H9 (cell line): ENCODE measurements around the gene PRADC1. TPM values are rescaled to one million over a fixed set of nuclear protein-coding genes. Genes with fewer than 3 reads are reported as not detected.

Experiments used
- DNase-seq: peaks from one replicate; pipeline ENCODE4 v3.0.0-alpha.2; 2017
- H2AFZ ChIP-seq: one replicate; pipeline ENCODE4 v1.6.1; 2013; ENCODE audit warnings: mild to moderate bottlenecking, low read length, control low read depth, moderate library complexity
- H2AK5ac ChIP-seq: 2 replicates; pipeline ENCODE4 v1.6.1; 2013; ENCODE audit warnings: low read length, control low read depth, mixed read lengths; ENCODE audit not compliant: insufficient read length
- H2BK120ac ChIP-seq: one replicate; pipeline ENCODE4 v1.6.1; 2013; ENCODE audit warnings: low read depth, mild to moderate bottlenecking, low read length, control low read depth, inconsistent platforms; ENCODE audit not compliant: poor library complexity, severe bottlenecking
- H2BK12ac ChIP-seq: 2 replicates; pipeline ENCODE4 v1.6.1; 2013; ENCODE audit warnings: low read length, control low read depth, mixed read lengths, low read depth; ENCODE audit not compliant: insufficient read length
- H2BK15ac ChIP-seq: 2 replicates; pipeline ENCODE4 v1.6.1; 2013; ENCODE audit warnings: low read depth, low read length, control low read depth
- H2BK20ac ChIP-seq: one replicate; pipeline ENCODE4 v1.6.1; 2013; ENCODE audit warnings: low read depth, mild to moderate bottlenecking, low read length, control low read depth, inconsistent platforms; ENCODE audit not compliant: poor library complexity, severe bottlenecking
- H2BK5ac ChIP-seq: 2 replicates; pipeline ENCODE4 v1.6.1; 2013; ENCODE audit warnings: low read length, control low read depth, mixed read lengths; ENCODE audit not compliant: insufficient read length
- H3K14ac ChIP-seq: 2 replicates; pipeline ENCODE4 v1.6.1; 2013; ENCODE audit warnings: low read length, control low read depth; ENCODE audit not compliant: insufficient read depth
- H3K18ac ChIP-seq: 2 replicates; pipeline ENCODE4 v1.6.1; 2013; ENCODE audit warnings: low read depth, mild to moderate bottlenecking, mixed read lengths, low read length, control low read depth; ENCODE audit not compliant: insufficient read length
- H3K23ac ChIP-seq: 2 replicates; pipeline ENCODE4 v1.6.1; 2013; ENCODE audit warnings: low read length, control low read depth, mixed read lengths, low read depth; ENCODE audit not compliant: insufficient read length
- H3K23me2 ChIP-seq: 2 replicates; pipeline ENCODE4 v1.6.1; 2013; ENCODE audit warnings: low read depth, mild to moderate bottlenecking, mixed read lengths, low read length, control low read depth; ENCODE audit not compliant: insufficient read length, poor library complexity, severe bottlenecking
- H3K27ac ChIP-seq: 2 replicates; pipeline ENCODE4 v1.5.1; 2013; ENCODE audit warnings: low read length, control low read depth, mixed read lengths, low read depth; ENCODE audit not compliant: insufficient read length
- H3K27me3 ChIP-seq: 2 replicates; pipeline ENCODE4 v1.6.1; 2013; ENCODE audit warnings: low read length, control low read depth, inconsistent platforms; ENCODE audit not compliant: insufficient read depth
- H3K4ac ChIP-seq: 2 replicates; pipeline ENCODE4 v1.6.1; 2013; ENCODE audit warnings: low read depth, mild to moderate bottlenecking, control low read depth, inconsistent platforms, low read length, moderate library complexity
- H3K4me1 ChIP-seq: 2 replicates; pipeline ENCODE4 v1.6.1; 2013; ENCODE audit warnings: low read length, control low read depth, inconsistent platforms; ENCODE audit not compliant: insufficient read depth
- H3K4me2 ChIP-seq: 2 replicates; pipeline ENCODE4 v1.6.1; 2013; ENCODE audit warnings: low read length, control low read depth, mixed read lengths; ENCODE audit not compliant: insufficient read length, insufficient read depth
- H3K56ac ChIP-seq: 2 replicates; pipeline ENCODE4 v1.6.1; 2013; ENCODE audit warnings: low read depth, mild to moderate bottlenecking, mixed read lengths, low read length, control low read depth; ENCODE audit not compliant: insufficient read length
- H3K79me1 ChIP-seq: 2 replicates; pipeline ENCODE4 v1.6.1; 2013; ENCODE audit warnings: low read depth, mild to moderate bottlenecking, moderate library complexity, low read length, control low read depth, inconsistent platforms; ENCODE audit not compliant: insufficient read depth, poor library complexity, severe bottlenecking
- H3K79me2 ChIP-seq: 2 replicates; pipeline ENCODE4 v1.6.1; 2013; ENCODE audit warnings: low read length, control low read depth, inconsistent platforms; ENCODE audit not compliant: insufficient read depth
- H3K9ac ChIP-seq: 2 replicates; pipeline ENCODE4 v1.6.1; 2013; ENCODE audit warnings: low read length, control low read depth, mixed read lengths; ENCODE audit not compliant: insufficient read length; ENCODE audit errors: extremely low read depth
- H3K9me3 ChIP-seq: one replicate; pipeline ENCODE4 v1.6.1; 2013; ENCODE audit warnings: low read depth, low read length, inconsistent platforms; ENCODE audit not compliant: control insufficient read depth
- H3T11ph ChIP-seq: one replicate; pipeline ENCODE4 v1.6.1; 2013; ENCODE audit warnings: mild to moderate bottlenecking, low read length, control low read depth, inconsistent platforms
- H4K20me1 ChIP-seq: one replicate; pipeline ENCODE4 v1.6.1; 2013; ENCODE audit not compliant: control insufficient read depth, insufficient read length, insufficient read depth
- H4K5ac ChIP-seq: 2 replicates; pipeline ENCODE4 v1.6.1; 2013; ENCODE audit warnings: low read depth, mild to moderate bottlenecking, mixed read lengths, low read length, control low read depth; ENCODE audit not compliant: insufficient read length
- H4K8ac ChIP-seq: replicated peaks from 2 replicates; pipeline ENCODE4 v1.6.1; 2013; ENCODE audit warnings: low read length, control low read depth, mixed read lengths, low read depth; ENCODE audit not compliant: insufficient read length
- H4K91ac ChIP-seq: 2 replicates; pipeline ENCODE4 v1.6.1; 2013; ENCODE audit warnings: low read depth, mild to moderate bottlenecking, moderate library complexity, mixed read lengths, low read length, control low read depth; ENCODE audit not compliant: insufficient read length
- H3K27ac Mint-ChIP-seq, 3 experiments: 2 replicates in 2 of 3; 3 replicates in 1 of 3; pipeline ENCODE4 v1.8.0; 2020 to 2021; ENCODE audit warnings: mixed read lengths in 3 of 3, mild to moderate bottlenecking in 1 of 3, moderate library complexity in 1 of 3
- H3K27me3 Mint-ChIP-seq: 2 replicates; pipeline ENCODE4 v1.8.0; 2021; ENCODE audit warnings: low read depth, mild to moderate bottlenecking, moderate library complexity, mixed read lengths
- H3K36me3 Mint-ChIP-seq, 3 experiments: 2 replicates in 2 of 3; 3 replicates in 1 of 3; pipeline ENCODE4 v1.8.0; 2020 to 2021; ENCODE audit warnings: low read depth in 3 of 3, mixed read lengths in 3 of 3; ENCODE audit not compliant: insufficient read depth in 1 of 3
- H3K4me1 Mint-ChIP-seq, 2 experiments: 2 replicates each; pipeline ENCODE4 v1.8.0; 2020; ENCODE audit warnings: mixed read lengths in 2 of 2
- H3K4me3 Mint-ChIP-seq, 2 experiments: 2 replicates in 1 of 2; 3 replicates in 1 of 2; pipeline ENCODE4 v1.8.0; 2020 to 2021; ENCODE audit warnings: mild to moderate bottlenecking in 2 of 2, mixed read lengths in 2 of 2, moderate library complexity in 1 of 2
- H3K9me3 Mint-ChIP-seq, 2 experiments: 2 replicates in 1 of 2; 3 replicates in 1 of 2; pipeline ENCODE4 v1.8.0; 2020; ENCODE audit warnings: mild to moderate bottlenecking in 2 of 2, mixed read lengths in 2 of 2, moderate library complexity in 1 of 2
- WGBS: extraction: QIAGEN DNeasy Blood & Tissue Kit; methylation state at CpG from one replicate; pipeline ENCODE4 v1.1.7; 2013; ENCODE audit warnings: missing lambda C conversion rate, low lambda C conversion rate, mixed read lengths; ENCODE audit not compliant: insufficient read length; ENCODE audit errors: extremely low coverage; 5-methylcytosine and 5-hydroxymethylcytosine counted together
- total RNA-seq: library from RNA; stranded (reverse); gene quantifications from 2 replicates; pipeline ENCODE4 v1.2.1, GENCODE V29; 2021
- TF ChIP-seq, protein P1 (sequence below): fragments of 200-600 bp; sonication (generic); conservative IDR thresholded peaks from 3 replicates; pipeline ENCODE4 v1.8.0; 2021; ENCODE audit warnings: antibody characterized with exemption, mild to moderate bottlenecking

The PRADC1 gene
- total RNA-seq, 1 experiment from 2014 or later: 9.6 TPM

DNA sequence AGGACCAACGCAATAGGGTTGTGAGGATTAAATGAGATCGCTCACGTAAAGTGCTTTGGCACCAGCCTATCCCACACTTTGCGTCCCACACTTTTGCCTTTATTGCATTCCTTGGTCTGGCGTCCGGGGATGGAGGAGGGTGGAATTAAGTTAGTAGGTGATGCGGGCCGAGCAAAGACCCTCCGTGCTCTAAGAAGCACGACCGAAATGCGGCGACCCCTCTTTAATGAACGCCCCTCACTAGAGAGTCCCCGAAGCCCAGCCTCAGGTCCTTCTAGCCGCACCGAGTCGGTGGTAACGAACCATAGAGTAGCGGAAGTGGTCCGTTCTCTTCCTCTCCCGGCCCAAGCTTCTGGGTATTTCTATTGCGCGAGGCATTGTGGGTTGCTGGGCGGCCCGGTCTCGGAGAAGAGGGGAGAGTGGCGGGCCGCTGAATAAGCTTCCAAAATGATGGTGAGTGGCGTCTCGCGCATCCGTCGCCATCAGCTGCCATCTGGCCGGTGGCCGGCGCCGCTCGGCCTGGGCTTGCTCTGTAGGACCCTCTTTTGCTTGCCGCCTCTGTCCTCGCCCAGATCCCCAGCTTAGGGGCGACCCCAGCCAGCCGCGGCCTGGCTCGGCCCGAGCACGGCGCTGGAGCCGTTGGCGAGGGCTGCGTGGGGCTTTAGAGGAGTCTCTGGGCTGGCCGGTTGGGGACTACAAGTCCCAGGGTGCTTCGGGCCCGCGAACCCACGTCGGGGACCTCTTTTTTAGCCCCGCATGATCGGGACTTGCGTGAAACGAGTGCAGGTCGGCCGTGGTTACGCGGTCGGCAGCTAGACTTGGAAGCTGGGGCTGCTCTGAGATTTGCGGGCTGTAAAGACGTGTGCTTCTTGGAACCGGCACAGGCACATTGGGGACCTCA, 1.1 kb upstream of the PRADC1 start, which contains the start of gene CCT7:
Gene CCT7, plus strand, starts transcription at position 377 of the 901 bp plus-strand sequence. Its CDS starts 71 bp downstream, at position 448.
- Histone ChIP-seq H4K91ac (no peak within 1 kb of the TSS), H3K79me1 (no peaks in the 10 kb centered on the region), H3K9ac (peak within 1 kb of the TSS; percentile 94), H2BK12ac (no peak within 1 kb of the TSS), H3K4me1 (peaks cover 8% of the 10 kb centered on the region; the same call in 1 of the 2 replicates), H3K56ac (no peak within 1 kb of the TSS), H2BK20ac (no peak within 1 kb of the TSS), H3K9me3 (no peaks in the 10 kb centered on the region), H3K18ac (peak within 1 kb of the TSS; percentile 86), H2BK15ac (no peak within 1 kb of the TSS), H3K23me2 (peaks cover 14% of the 10 kb centered on the region), H4K20me1 (no peaks in the 10 kb centered on the region), H3K23ac (no peak within 1 kb of the TSS), H3K27me3 (no peaks in the 10 kb centered on the region), H4K5ac (no peak within 1 kb of the TSS), H4K8ac (no peak within 1 kb of the TSS), H3K4me2 (peak within 1 kb of the TSS; percentile 96), H3K4ac (no peak within 1 kb of the TSS; the same call in 1 of the 2 replicates), H3K79me2 (peaks cover 38% of the 10 kb centered on the region), H2BK5ac (no peak within 1 kb of the TSS), H3K14ac (peak within 1 kb of the TSS; percentile 83), H2AFZ (peak within 1 kb of the TSS; percentile 11), H3T11ph (no peak within 1 kb of the TSS), H2AK5ac (no peak within 1 kb of the TSS), H2BK120ac (no peak within 1 kb of the TSS), H3K27ac (no peak within 1 kb of the TSS)
- H3K4me1 Mint-ChIP-seq: peaks cover 34 to 35% of the 10 kb centered on the region in 2 experiments
- peak within 1 kb of the TSS; percentile 91 to 96 (median 95) for H3K27ac Mint-ChIP-seq
- H3K27me3 Mint-ChIP-seq: no peaks in the 10 kb centered on the region; the same call in 1 of the 2 replicates
- TF ChIP-seq, protein P1, sequence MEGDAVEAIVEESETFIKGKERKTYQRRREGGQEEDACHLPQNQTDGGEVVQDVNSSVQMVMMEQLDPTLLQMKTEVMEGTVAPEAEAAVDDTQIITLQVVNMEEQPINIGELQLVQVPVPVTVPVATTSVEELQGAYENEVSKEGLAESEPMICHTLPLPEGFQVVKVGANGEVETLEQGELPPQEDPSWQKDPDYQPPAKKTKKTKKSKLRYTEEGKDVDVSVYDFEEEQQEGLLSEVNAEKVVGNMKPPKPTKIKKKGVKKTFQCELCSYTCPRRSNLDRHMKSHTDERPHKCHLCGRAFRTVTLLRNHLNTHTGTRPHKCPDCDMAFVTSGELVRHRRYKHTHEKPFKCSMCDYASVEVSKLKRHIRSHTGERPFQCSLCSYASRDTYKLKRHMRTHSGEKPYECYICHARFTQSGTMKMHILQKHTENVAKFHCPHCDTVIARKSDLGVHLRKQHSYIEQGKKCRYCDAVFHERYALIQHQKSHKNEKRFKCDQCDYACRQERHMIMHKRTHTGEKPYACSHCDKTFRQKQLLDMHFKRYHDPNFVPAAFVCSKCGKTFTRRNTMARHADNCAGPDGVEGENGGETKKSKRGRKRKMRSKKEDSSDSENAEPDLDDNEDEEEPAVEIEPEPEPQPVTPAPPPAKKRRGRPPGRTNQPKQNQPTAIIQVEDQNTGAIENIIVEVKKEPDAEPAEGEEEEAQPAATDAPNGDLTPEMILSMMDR: no peak
- H3K4me3 Mint-ChIP-seq: peak within 1 kb of the TSS; percentile 97 to 99
- no CpG with 5 or more reads among the region's 69 CpGs for WGBS
- peaks cover 6 to 24% (median 12%) of the 10 kb centered on the region in 3 experiments for H3K36me3 Mint-ChIP-seq
- H3K9me3 Mint-ChIP-seq: no peaks in the 10 kb centered on the region
- DNase-seq: peak; percentile 89
